ENCODE measurements around the gene ZNF736.
A peak's percentile ranks its signal among the peaks of the same experiment; 100 is the strongest.
"Not testable (repeated sequence)": the region's sequence is repeated elsewhere in the genome, so short reads cannot be mapped to it uniquely, and the experiment has no call there.

The ZNF736 gene

DNA sequence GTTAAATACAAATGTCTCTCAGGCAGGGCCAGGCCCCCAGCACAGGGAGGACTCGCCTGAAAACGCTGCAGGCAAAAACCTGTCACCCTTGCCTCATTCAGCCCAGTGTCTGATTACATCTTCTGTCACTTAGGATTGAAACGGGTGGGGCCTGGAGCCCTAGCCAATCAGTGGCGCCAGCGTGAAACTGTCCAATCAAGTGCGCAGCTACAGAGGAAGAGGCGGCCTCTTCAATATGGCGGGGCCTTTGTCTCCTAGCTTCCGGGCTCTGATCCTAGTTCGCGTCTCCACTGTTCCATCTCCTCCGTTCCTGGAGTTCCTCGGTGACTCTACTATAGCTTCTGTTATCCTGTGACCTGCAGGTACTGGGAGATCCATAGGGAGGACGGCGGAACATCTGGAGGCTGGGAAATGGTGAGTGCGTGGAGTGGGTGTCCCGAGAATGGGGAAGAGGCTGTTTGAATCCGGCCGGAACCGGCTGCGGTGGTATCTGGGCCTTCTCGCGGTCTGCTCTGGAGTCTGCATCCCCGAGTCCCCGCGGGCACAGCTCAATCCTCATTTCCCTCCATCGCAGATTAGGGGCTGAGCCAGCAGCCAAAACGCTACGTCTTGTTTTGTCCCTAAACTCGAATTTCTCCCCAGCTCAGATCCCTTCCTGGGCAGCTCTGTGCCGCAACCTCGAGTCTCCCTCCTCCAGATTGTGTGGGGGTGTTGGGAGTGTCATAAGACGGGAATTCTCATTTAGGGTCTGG lies at the start of gene ZNF736:
Gene ZNF736 (plus strand): TSS at position 222 of the 752 bp plus-strand sequence. CDS start 190 bp downstream, at position 412.
- peak; percentile 94 for DNase-seq

DNA sequence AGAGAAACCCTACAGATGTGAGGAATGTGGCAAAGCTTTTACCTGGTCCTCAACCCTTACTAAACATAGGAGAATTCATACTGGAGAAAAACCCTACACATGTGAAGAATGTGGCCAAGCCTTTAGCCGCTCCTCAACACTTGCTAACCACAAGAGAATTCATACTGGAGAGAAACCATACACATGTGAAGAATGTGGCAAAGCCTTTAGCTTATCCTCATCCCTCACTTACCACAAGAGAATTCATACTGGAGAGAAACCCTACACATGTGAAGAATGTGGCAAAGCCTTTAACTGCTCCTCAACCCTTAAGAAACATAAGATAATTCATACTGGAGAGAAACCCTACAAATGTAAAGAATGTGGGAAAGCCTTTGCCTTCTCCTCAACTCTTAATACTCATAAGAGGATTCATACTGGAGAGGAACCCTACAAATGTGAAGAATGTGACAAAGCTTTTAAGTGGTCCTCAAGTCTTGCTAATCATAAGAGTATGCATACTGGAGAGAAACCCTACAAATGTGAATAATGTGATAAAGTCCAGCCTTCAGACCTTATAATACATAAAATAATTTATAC lies 47.3 kb upstream of the ZNF736 start:
- no peak for DNase-seq

GRCh38 chr7:64277630-64278029 lies 36.1 kb upstream of the ZNF736 start:
- DNase-seq = no peak

GRCh38 chr7:64294701-64295420 lies 18.9 kb upstream of the ZNF736 start:
- no peak for DNase-seq

DNA sequence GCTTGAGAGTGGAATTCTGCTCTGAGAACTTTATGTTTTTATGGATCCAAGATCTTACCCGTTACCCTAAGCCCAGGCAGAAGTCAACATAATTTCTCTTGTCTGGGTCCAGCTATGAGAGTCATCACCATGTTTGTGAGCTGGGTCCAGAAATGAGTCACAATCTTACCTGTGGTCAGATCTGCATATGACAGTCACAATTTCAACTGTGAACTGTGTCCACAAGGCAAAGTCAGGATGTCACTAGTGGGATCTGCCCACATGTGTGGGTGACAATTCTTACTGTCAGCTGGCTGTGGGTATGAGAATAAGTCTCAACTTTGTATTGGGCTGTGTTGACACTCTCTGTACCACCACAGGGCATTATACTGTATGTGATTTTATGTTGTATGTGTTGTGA lies 16.3 kb upstream of the ZNF736 start:
- not testable (repeated sequence) for DNase-seq

- no peak for DNase-seq
Observed at GRCh38 chr7:64300641-64301405, 12.9 kb upstream of the ZNF736 start.

DNA sequence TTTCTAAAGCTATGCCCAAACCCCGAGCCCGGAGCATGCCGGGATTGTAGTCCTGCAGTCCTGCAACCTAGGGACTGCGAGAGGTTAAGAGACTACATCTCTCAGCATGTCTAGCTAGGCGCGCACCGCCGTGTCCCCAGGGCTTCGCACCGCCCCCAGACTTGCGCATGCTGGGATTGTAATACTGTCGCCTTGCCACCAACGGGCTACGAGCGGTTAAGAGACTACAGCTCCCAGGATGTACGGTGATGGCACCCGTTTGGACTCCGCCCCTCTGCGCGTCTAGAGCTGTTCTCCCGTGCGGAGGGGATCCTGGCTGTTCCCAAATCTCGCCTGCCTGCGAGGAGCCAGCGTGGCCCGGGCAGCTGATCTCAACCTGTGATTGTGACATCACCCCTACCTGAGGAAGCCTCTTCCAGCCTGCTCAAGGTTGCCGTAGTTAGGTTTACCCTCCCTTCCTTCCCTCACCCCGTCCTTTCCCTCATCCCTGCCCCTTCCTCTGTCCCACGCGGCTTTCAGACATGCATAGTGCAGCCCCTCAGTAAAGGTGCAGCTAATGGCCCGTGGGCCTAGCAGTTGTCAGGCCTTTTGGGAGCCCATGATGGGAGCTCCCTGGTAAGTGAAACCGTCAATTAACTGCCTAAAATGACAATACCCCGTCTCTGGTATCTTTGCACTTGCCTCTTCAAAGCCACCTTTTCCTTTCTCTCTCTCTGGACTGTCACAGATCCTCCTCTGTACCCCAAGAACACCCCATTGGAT lies 6.3 kb upstream of the ZNF736 start:
- DNase-seq = peak; percentile 96

DNA sequence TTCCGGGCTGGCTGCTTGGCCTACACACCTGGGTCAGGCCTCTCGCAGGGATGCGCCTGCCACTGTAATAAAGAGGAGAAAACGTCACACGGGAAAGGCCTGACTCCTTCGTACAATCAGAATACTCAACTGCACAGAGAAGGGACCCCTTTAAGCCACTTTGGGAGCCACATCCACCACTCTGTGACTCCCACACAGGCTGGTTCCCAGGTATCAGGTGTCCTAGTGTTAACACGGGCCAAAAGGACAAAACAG lies 5.8 kb upstream of the ZNF736 start:
- no peak for DNase-seq

DNA sequence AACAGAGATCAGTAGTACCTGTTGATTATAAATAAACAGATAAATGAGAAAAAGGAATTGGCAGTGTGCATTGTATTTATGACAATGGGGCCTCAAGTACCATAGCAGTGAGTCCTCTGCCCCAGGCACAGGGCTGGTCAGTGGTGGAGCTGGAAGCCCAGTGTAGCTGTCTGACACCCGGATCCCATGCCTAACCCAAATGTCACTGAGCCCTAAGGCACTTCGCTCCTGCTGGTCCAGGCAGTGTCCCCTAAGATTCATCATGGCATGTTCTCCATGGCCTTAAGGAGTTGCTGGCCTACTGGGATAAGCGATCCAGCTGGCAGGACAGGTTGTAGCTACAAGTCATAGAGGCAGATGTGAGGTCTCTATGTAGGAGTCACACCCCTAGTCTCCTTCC lies 3.3 kb upstream of the ZNF736 start:
- no peak for DNase-seq

GRCh38 chr7:64312826-64313225 lies 935 bp upstream of the ZNF736 start:
- DNase-seq = no peak

DNA sequence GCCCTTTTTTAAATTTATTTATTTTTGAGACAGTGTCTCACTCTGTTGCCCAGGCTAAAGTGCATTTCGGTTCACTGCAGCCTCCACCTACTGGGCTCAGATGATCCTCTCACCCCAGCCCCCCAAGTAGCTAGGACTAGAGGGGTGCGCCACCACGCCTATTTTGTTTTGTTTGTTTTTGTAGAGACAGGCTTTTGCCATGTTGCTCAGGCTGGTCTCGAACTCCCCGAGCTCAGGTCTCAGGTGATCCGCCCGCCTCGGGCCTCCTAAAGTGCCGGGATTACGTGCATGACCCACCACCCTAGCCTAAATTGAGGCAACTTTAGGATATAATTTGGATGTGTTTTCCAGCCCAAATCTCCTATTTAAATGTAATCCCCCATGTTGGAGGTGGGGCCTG lies 805 bp downstream of the ZNF736 start:
- DNase-seq = no peak

- DNase-seq = not testable (repeated sequence)
Observed at GRCh38 chr7:64316031-64316742, 2.4 kb downstream of the ZNF736 start.

DNA sequence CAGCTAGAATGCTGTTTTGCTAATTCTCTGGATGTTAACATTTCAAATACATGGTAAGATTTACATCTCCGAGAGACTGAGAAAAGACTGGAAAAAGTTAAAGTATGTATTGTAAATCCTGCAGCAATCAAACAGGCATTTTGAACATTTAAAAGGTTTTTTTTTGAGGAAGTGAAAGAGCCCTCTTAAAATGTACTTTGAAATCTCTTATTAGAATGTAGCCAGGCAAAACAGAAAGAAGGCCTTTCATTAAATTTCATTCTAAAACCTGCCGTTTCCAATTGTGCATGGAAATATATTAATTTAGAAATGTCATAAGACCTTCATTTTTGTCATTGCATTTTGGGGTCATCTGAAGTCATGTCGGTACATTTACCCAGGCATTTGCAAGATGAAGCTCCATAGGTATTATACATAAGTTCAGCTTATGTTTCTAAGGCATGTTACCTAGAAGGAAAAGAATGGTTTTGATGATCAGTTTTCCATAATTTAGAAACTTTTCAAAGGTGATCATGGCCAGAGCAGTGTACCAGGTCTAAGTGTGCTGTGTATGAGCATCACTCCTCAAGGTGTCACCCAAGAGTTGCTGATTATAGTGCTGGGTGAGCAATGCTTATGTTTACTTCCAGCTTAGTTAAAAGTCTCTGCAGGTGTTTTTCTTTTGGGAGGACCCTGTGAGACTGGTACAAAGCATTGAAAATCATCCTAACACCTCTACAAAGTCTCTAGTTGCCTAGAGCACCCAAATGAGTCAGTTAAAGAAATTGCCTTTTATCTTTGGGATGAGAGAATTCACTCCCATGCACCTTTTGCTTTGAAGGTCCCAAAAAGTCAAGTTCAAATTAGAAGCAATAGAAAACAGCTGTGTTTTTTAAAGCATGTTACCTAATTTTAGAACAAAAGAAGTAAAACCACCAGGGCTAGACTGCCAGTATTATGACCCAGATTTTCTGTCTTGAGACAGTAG lies 7.1 kb downstream of the ZNF736 start:
- no peak for DNase-seq

GRCh38 chr7:64324166-64324565 lies 10.4 kb downstream of the ZNF736 start:
- DNase-seq = not testable (repeated sequence)

DNA sequence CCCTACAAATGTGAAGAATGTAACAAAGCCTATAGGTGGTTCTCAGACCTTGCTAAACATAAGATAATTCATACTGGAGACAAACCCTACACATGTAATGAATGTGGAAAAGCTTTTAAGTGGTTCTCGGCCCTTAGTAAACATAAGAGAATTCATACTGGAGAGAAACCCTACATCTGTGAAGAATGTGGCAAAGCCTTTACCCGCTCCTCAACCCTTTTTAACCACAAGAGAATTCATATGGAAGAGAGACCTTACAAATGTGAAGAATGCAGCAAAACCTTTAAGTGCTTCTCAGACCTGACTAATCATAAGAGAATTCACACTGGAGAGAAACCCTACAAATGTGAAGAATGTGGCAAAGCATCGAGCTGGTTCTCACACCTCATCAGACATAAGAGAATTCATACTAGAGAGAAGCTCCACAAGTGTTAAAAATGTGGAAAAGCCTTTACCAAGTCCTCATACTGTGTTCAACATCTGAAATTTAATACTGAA lies 35.0 kb downstream of the ZNF736 start:
- not testable (repeated sequence) for DNase-seq

DNA sequence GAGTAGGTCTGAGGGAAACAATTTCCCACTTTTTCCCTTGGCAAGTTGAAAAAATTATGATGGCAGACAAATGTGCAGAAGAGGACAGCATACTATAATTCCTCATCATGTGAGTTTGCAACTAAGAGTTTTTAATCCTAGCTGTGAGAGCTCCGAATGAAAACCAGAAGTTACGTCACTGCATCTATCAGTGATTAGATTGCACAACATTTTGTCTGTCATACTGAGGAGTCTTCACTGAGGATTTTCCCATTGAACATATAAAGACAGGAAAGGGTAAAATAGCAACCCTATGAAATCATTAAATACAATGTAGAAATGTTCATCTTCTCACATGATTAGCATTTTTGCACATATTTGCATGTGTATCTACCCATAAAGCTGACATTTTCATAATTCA lies 45.8 kb downstream of the ZNF736 start:
- no peak for DNase-seq

DNA sequence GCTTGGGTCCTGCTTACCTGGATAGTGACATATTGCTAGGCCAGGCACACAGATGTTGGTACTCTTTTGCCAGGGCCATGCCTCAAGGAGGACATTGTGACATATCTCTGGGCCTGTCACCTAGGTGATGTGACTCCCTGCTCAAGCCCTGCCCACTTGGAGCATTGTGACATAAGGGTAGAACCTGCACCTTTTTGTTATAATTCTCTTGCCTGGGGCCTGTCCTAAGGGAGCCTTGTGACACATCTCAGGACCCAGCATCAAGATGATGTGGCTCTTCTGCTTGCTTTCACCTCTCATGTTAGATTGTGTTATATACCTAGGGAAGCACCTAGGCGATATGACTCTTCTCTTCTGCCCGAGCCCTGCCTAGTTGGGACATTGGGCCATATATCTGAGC lies 57.4 kb downstream of the ZNF736 start:
- no peak for DNase-seq

DNA sequence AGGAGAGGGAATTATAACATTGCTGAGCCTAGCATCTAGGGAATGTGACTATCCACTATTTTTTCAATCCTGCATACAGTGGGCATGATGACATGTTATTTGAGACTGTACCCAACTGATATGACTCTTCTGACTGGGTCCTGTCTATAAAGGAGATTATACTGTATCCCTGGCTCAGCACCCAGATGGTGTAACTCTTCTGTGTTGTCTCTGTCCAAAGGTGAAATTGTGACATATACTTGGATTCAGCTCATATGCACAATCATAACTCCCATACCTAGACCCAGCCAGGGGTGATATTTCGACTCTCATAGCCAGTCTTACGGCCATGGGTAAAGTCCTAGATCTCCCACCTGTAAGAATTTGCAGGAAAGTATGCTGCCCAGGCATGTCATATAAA lies 59.3 kb downstream of the ZNF736 start:
- no peak for DNase-seq

DNA sequence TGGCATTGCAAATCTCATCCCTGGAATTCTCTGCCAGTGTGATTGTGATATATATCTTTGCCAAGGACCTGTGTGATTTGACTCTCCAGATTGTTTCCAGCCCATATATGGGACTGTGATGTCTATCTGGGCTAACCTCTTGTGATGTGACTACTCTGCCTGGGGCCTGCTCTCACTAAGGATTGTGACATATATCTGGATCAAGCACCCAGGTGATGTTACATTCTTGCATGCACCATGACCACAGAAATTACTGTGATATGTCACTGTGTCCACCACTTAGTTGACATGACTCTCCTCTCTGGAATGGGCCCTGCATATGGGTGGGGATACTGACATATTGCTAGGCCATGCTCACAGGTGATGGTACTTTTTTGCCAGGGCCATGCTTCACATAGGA lies 86.6 kb downstream of the ZNF736 start:
- no peak for DNase-seq

All from COR-L47 (cell line).